Activated T-cell treated with anti-CD3 and anti-CD28 coated beads, Interleukin-2, amount 50 U/mL, for 72 hours (primary cell): ENCODE measurements around the gene CHDH. TPM values are rescaled to one million over a fixed set of nuclear protein-coding genes. Genes with fewer than 3 reads are reported as not detected.

Source experiments
- ATAC-seq, 2 donors: fragments of 150-1000 bp; cut with Tn5 transposase; replicated peaks in 1 of 2; 2 replicates each; pipeline ENCODE4 v1.10.0; 2021; ENCODE audit warnings: moderate library complexity in 2 of 2, mild to moderate bottlenecking in 1 of 2
- DNase-seq, 2 donors: peaks; one replicate each; pipeline ENCODE4 v3.0.0; 2021 to 2022; ENCODE audit warnings: mixed read lengths in 1 of 2
- H3K27ac Mint-ChIP-seq: one replicate; pipeline ENCODE4 v1.8.0; 2022; ENCODE audit warnings: mild to moderate bottlenecking, moderate library complexity, mixed read lengths
- H3K27me3 Mint-ChIP-seq: one replicate; pipeline ENCODE4 v1.8.0; 2022; ENCODE audit warnings: low read depth, mixed read lengths
- H3K36me3 Mint-ChIP-seq, 2 donors: one replicate each; pipeline ENCODE4 v1.8.0; 2022; ENCODE audit warnings: mixed read lengths in 2 of 2, mild to moderate bottlenecking in 1 of 2; ENCODE audit not compliant: insufficient read depth in 2 of 2
- H3K4me1 Mint-ChIP-seq: one replicate; pipeline ENCODE4 v1.8.0; 2022; ENCODE audit warnings: low read depth, mixed read lengths
- H3K4me3 Mint-ChIP-seq, 2 donors: one replicate each; pipeline ENCODE4 v1.8.0; 2022; ENCODE audit warnings: mild to moderate bottlenecking in 2 of 2, mixed read lengths in 2 of 2, moderate library complexity in 2 of 2
- H3K9me3 Mint-ChIP-seq, 2 donors: one replicate each; pipeline ENCODE4 v1.8.0; 2022; ENCODE audit warnings: mixed read lengths in 2 of 2
- total RNA-seq, 2 donors: library from RNA; stranded (reverse); gene quantifications; one replicate each; pipeline ENCODE4 v1.2.3, GENCODE V29; 2022

Gene CHDH
- total RNA-seq, 2 donors from 2014 or later: 0.69 to 0.89 TPM

GRCh38 chr3:53845103-53845880, 927 bp downstream of the CHDH start:
- ATAC-seq: peak; percentile 5 to 21
- Mint-ChIP-seq H3K9me3 (no peaks in the 10 kb centered on the region), H3K4me1 (no peaks in the 10 kb centered on the region), H3K4me3 (peak overlapping the region; percentile 51 to 70), H3K36me3 (peaks cover 0 to 1% of the 10 kb centered on the region in 2 donors), H3K27me3 (peaks cover 58% of the 10 kb centered on the region), H3K27ac (no peak overlapping the region)
- DNase-seq: peak in 1 of 2 donors; percentile 6

GRCh38 chr3:53844262-53845102, 1.7 kb downstream of the CHDH start:
- H3K36me3 Mint-ChIP-seq: peaks cover 0 to 1% of the 10 kb centered on the region in 2 donors
- peaks cover 66% of the 10 kb centered on the region for H3K27me3 Mint-ChIP-seq
- DNase-seq (no peak), ATAC-seq (no peak)
- no peaks in the 10 kb centered on the region for H3K4me1 Mint-ChIP-seq
- peak overlapping the region in 1 of 2 donors; percentile 70 for H3K4me3 Mint-ChIP-seq
- no peaks in the 10 kb centered on the region for H3K9me3 Mint-ChIP-seq
- H3K27ac Mint-ChIP-seq: no peak overlapping the region

GRCh38 chr3:53843195-53844177, 2.7 kb downstream of the CHDH start:
- Mint-ChIP-seq H3K4me1 (no peaks in the 10 kb centered on the region), H3K27ac (no peak overlapping the region), H3K4me3 (no peak overlapping the region), H3K9me3 (no peaks in the 10 kb centered on the region), H3K27me3 (peaks cover 66% of the 10 kb centered on the region), H3K36me3 (peaks cover 0 to 1% of the 10 kb centered on the region in 2 donors)
- ATAC-seq: no peak
- no peak for DNase-seq

- Mint-ChIP-seq H3K9me3 (no peaks in the 10 kb centered on the region), H3K27me3 (peaks cover 59% of the 10 kb centered on the region), H3K36me3 (peaks cover 0 to 1% of the 10 kb centered on the region in 2 donors), H3K27ac (no peak overlapping the region), H3K4me3 (no peak overlapping the region), H3K4me1 (no peaks in the 10 kb centered on the region)
- ATAC-seq (no peak), DNase-seq (no peak)
These were observed 3.6 kb downstream of the CHDH start for GRCh38 chr3:53842436-53843194.

- Mint-ChIP-seq H3K27ac (no peak overlapping the region), H3K9me3 (no peaks in the 10 kb centered on the region), H3K36me3 (no peaks in the 10 kb centered on the region), H3K27me3 (peaks cover 48% of the 10 kb centered on the region), H3K4me1 (no peaks in the 10 kb centered on the region), H3K4me3 (no peak overlapping the region)
- ATAC-seq: no peak
- DNase-seq: no peak
These were observed 4.9 kb downstream of the CHDH start for GRCh38 chr3:53841296-53841695.

- Mint-ChIP-seq H3K9me3 (no peaks in the 10 kb centered on the region), H3K27ac (no peak overlapping the region), H3K36me3 (no peaks in the 10 kb centered on the region), H3K4me1 (no peaks in the 10 kb centered on the region), H3K4me3 (no peak overlapping the region), H3K27me3 (peaks cover 19% of the 10 kb centered on the region)
- peak in 1 of 2 donors; percentile 19 for DNase-seq
- peak in 1 of 2 donors; percentile 53 for ATAC-seq
These were observed 8.9 kb downstream of the CHDH start for GRCh38 chr3:53837331-53837730.

- Mint-ChIP-seq H3K36me3 (no peaks in the 10 kb centered on the region), H3K4me3 (no peak overlapping the region), H3K4me1 (no peaks in the 10 kb centered on the region), H3K27ac (no peak overlapping the region), H3K9me3 (no peaks in the 10 kb centered on the region), H3K27me3 (peaks cover 19% of the 10 kb centered on the region)
- no peak for ATAC-seq
- no peak for DNase-seq
These were observed 9.9 kb downstream of the CHDH start for GRCh38 chr3:53836084-53836872.

- H3K36me3 Mint-ChIP-seq: no peaks in the 10 kb centered on the region
- H3K4me3 Mint-ChIP-seq: no peak overlapping the region
- peaks cover 14% of the 10 kb centered on the region for H3K27me3 Mint-ChIP-seq
- no peaks in the 10 kb centered on the region for H3K9me3 Mint-ChIP-seq
- DNase-seq (no peak), ATAC-seq (no peak)
- H3K4me1 Mint-ChIP-seq: no peaks in the 10 kb centered on the region
- no peak overlapping the region for H3K27ac Mint-ChIP-seq
These were observed 11.0 kb downstream of the CHDH start for GRCh38 chr3:53835257-53835656.

- no peaks in the 10 kb centered on the region for H3K36me3 Mint-ChIP-seq
- ATAC-seq (no peak), DNase-seq (no peak)
- H3K27me3 Mint-ChIP-seq: peaks cover 7% of the 10 kb centered on the region
- no peaks in the 10 kb centered on the region for H3K4me1 Mint-ChIP-seq
- no peak overlapping the region for H3K4me3 Mint-ChIP-seq
- no peak overlapping the region for H3K27ac Mint-ChIP-seq
- H3K9me3 Mint-ChIP-seq: no peaks in the 10 kb centered on the region
These were observed 11.7 kb downstream of the CHDH start for GRCh38 chr3:53834429-53835095.

- H3K27me3 Mint-ChIP-seq: no peaks in the 10 kb centered on the region
- no peaks in the 10 kb centered on the region for H3K36me3 Mint-ChIP-seq
- no peaks in the 10 kb centered on the region for H3K4me1 Mint-ChIP-seq
- no peaks in the 10 kb centered on the region for H3K9me3 Mint-ChIP-seq
- DNase-seq (no peak), ATAC-seq (no peak)
- H3K4me3 Mint-ChIP-seq: no peak overlapping the region
- no peak overlapping the region for H3K27ac Mint-ChIP-seq
These were observed 12.5 kb downstream of the CHDH start for GRCh38 chr3:53833700-53834099.

GRCh38 chr3:53833053-53833645, 13.1 kb downstream of the CHDH start:
- ATAC-seq (no peak), DNase-seq (no peak)
- H3K9me3 Mint-ChIP-seq: no peaks in the 10 kb centered on the region
- H3K4me3 Mint-ChIP-seq: no peak overlapping the region
- no peak overlapping the region for H3K27ac Mint-ChIP-seq
- H3K4me1 Mint-ChIP-seq: no peaks in the 10 kb centered on the region
- no peaks in the 10 kb centered on the region for H3K36me3 Mint-ChIP-seq
- H3K27me3 Mint-ChIP-seq: no peaks in the 10 kb centered on the region
